Mesenchymal stem cell (in vitro differentiated cells and primary cell): ENCODE data around the gene TUBA3E.
"Not testable (repeated sequence)": the region's sequence is repeated elsewhere in the genome, so short reads cannot be mapped to it uniquely, and the experiment has no call there.

Experiments
- DNase-seq: peaks from one replicate; pipeline ENCODE4 v3.0.0-alpha.2; 2013
- H2AFZ ChIP-seq: one replicate; pipeline ENCODE4 v1.6.1; 2013; ENCODE audit warnings: low read depth, mild to moderate bottlenecking, control low read depth, inconsistent platforms, low read length, moderate library complexity
- H2AK5ac ChIP-seq: 2 replicates; pipeline ENCODE4 v1.6.1; 2013; ENCODE audit warnings: low read length, moderate library complexity, mild to moderate bottlenecking, inconsistent platforms; ENCODE audit not compliant: severe bottlenecking
- H2BK120ac ChIP-seq: one replicate; pipeline ENCODE4 v1.6.1; 2013; ENCODE audit warnings: low read depth, mild to moderate bottlenecking, inconsistent platforms, low read length, moderate library complexity
- H2BK12ac ChIP-seq, 2 experiments: one replicate each; pipeline ENCODE4 v1.6.1; 2013; ENCODE audit warnings: inconsistent platforms in 2 of 2, low read length in 2 of 2, mild to moderate bottlenecking in 2 of 2, moderate library complexity in 2 of 2, control low read depth in 1 of 2
- H2BK15ac ChIP-seq: one replicate; pipeline ENCODE4 v1.6.1; 2013; ENCODE audit warnings: mild to moderate bottlenecking, low read depth, inconsistent platforms; ENCODE audit not compliant: poor library complexity, severe bottlenecking
- H2BK5ac ChIP-seq: 2 replicates; pipeline ENCODE4 v1.6.1; 2013; ENCODE audit warnings: low read depth, mild to moderate bottlenecking, low read length, control low read depth, inconsistent platforms; ENCODE audit not compliant: poor library complexity, severe bottlenecking
- H3K14ac ChIP-seq, 2 experiments: one replicate each; pipeline ENCODE4 v1.6.1; 2013; ENCODE audit warnings: inconsistent platforms in 2 of 2, low read length in 2 of 2, control low read depth in 1 of 2, mild to moderate bottlenecking in 1 of 2, moderate library complexity in 1 of 2
- H3K18ac ChIP-seq, 2 experiments: one replicate each; pipeline ENCODE4 v1.6.1; 2013; ENCODE audit warnings: inconsistent platforms in 2 of 2, low read length in 2 of 2, control low read depth in 1 of 2, low read depth in 1 of 2, mild to moderate bottlenecking in 1 of 2
- H3K23ac ChIP-seq, 2 experiments: one replicate each; pipeline ENCODE4 v1.6.1; 2013; ENCODE audit warnings: inconsistent platforms in 2 of 2, low read length in 2 of 2, mild to moderate bottlenecking in 2 of 2, moderate library complexity in 2 of 2, control low read depth in 1 of 2
- H3K27ac ChIP-seq: 2 replicates; pipeline ENCODE4 v1.5.1; 2013; ENCODE audit warnings: mild to moderate bottlenecking, moderate library complexity, low read length, control low read depth, inconsistent platforms; ENCODE audit not compliant: poor library complexity, severe bottlenecking
- H3K27me3 ChIP-seq, 2 experiments: 2 replicates each; pipeline versions ENCODE4 v1.6.1 to v1.7.0; 2013; ENCODE audit warnings: low read length in 2 of 2, mild to moderate bottlenecking in 2 of 2, moderate library complexity in 2 of 2, control low read depth in 1 of 2, inconsistent platforms in 1 of 2; ENCODE audit not compliant: control insufficient read depth in 1 of 2, insufficient read depth in 1 of 2
- H3K36me3 ChIP-seq, 2 experiments: 2 replicates each; pipeline versions ENCODE4 v1.6.1 to v1.7.0; 2013; ENCODE audit warnings: low read length in 2 of 2, control low read depth in 1 of 2, inconsistent platforms in 1 of 2, low read depth in 1 of 2, mild to moderate bottlenecking in 1 of 2; ENCODE audit not compliant: insufficient read depth in 2 of 2, control insufficient read depth in 1 of 2
- H3K4ac ChIP-seq, 2 experiments: one replicate each; pipeline ENCODE4 v1.6.1; 2013; ENCODE audit warnings: inconsistent platforms in 2 of 2, low read length in 2 of 2, mild to moderate bottlenecking in 2 of 2, moderate library complexity in 2 of 2, control low read depth in 1 of 2, low read depth in 1 of 2
- H3K4me1 ChIP-seq: 2 replicates; pipeline ENCODE4 v1.6.1; 2013; ENCODE audit warnings: low read depth, low read length, control low read depth; ENCODE audit not compliant: control insufficient read depth, insufficient read depth
- H3K4me2 ChIP-seq: 2 replicates; pipeline ENCODE4 v1.6.1; 2013; ENCODE audit warnings: low read length, mild to moderate bottlenecking, inconsistent platforms; ENCODE audit not compliant: poor library complexity, severe bottlenecking
- H3K4me3 ChIP-seq, 2 experiments: 2 replicates each; pipeline versions ENCODE4 v1.5.1 to v1.7.0; 2013; ENCODE audit warnings: low read length in 2 of 2, mild to moderate bottlenecking in 2 of 2, control low read depth in 1 of 2, low read depth in 1 of 2; ENCODE audit not compliant: insufficient read depth in 1 of 2
- H3K79me1 ChIP-seq: replicated peaks from 2 replicates; pipeline ENCODE4 v1.6.1; 2013; ENCODE audit warnings: mild to moderate bottlenecking, control low read depth, low read length, inconsistent platforms; ENCODE audit not compliant: poor library complexity, severe bottlenecking
- H3K9ac ChIP-seq: 2 replicates; pipeline ENCODE4 v1.7.0; 2013; ENCODE audit warnings: mild to moderate bottlenecking, low read length, moderate library complexity
- H3K9me3 ChIP-seq: 2 replicates; pipeline ENCODE4 v1.7.0; 2013; ENCODE audit warnings: mild to moderate bottlenecking, low read length; ENCODE audit not compliant: control insufficient read depth
- H4K8ac ChIP-seq: one replicate; pipeline ENCODE4 v1.6.1; 2013; ENCODE audit warnings: inconsistent platforms, mild to moderate bottlenecking, low read length, moderate library complexity
- H4K91ac ChIP-seq: one replicate; pipeline ENCODE4 v1.6.1; 2013; ENCODE audit warnings: mild to moderate bottlenecking, low read length, inconsistent platforms
- WGBS: methylation state at CpG from one replicate; pipeline ENCODE4 v1.1.7; 2013; ENCODE audit warnings: mixed read lengths; 5-methylcytosine and 5-hydroxymethylcytosine counted together

The TUBA3E gene

GRCh38 chr2:130207051-130207450 is 8.8 kb upstream of the TUBA3E start:
- 95% methylated on average over 12 of the region's 13 CpGs for WGBS
- not testable (repeated sequence) for H4K91ac ChIP-seq, H3K4me3 ChIP-seq, H3K4me1 ChIP-seq, DNase-seq, H2AFZ ChIP-seq, H2BK15ac ChIP-seq, H3K23ac ChIP-seq, H2BK5ac ChIP-seq, H3K9ac ChIP-seq, H2AK5ac ChIP-seq, H3K79me1 ChIP-seq, H3K18ac ChIP-seq, H2BK12ac ChIP-seq, H3K9me3 ChIP-seq, H3K27ac ChIP-seq, H2BK120ac ChIP-seq, H3K27me3 ChIP-seq, H3K36me3 ChIP-seq, H3K4ac ChIP-seq, H4K8ac ChIP-seq, H3K14ac ChIP-seq, H3K4me2 ChIP-seq

GRCh38 chr2:130203150-130203549 is 4.9 kb upstream of the TUBA3E start:
- H3K23ac ChIP-seq, H3K14ac ChIP-seq, H3K4me3 ChIP-seq, DNase-seq, H3K4me2 ChIP-seq, H4K91ac ChIP-seq, H3K27ac ChIP-seq, H2BK120ac ChIP-seq, H3K4ac ChIP-seq, H2BK12ac ChIP-seq, H4K8ac ChIP-seq, H3K4me1 ChIP-seq, H2AK5ac ChIP-seq, H3K9me3 ChIP-seq, H3K9ac ChIP-seq, H3K27me3 ChIP-seq, H2BK15ac ChIP-seq, H3K79me1 ChIP-seq, H3K18ac ChIP-seq, H3K36me3 ChIP-seq, H2BK5ac ChIP-seq, H2AFZ ChIP-seq: not testable (repeated sequence)
- 86% methylated on average over 1 of the region's 3 CpGs for WGBS

GRCh38 chr2:130202518-130202917 is 4.3 kb upstream of the TUBA3E start:
- H3K4me3 ChIP-seq, H2BK120ac ChIP-seq, H2BK15ac ChIP-seq, H3K4ac ChIP-seq, H2AFZ ChIP-seq, H3K79me1 ChIP-seq, DNase-seq, H3K27me3 ChIP-seq, H4K8ac ChIP-seq, H3K27ac ChIP-seq, H3K9ac ChIP-seq, H3K18ac ChIP-seq, H2BK5ac ChIP-seq, H4K91ac ChIP-seq, H3K9me3 ChIP-seq, H3K4me1 ChIP-seq, H2BK12ac ChIP-seq, H3K4me2 ChIP-seq, H3K14ac ChIP-seq, H3K36me3 ChIP-seq, H2AK5ac ChIP-seq: not testable (repeated sequence)
- peak overlapping the region in 1 of 2 experiments; percentile 80 for H3K23ac ChIP-seq
- no CpG with 5 or more reads among the region's 7 CpGs for WGBS

DNA sequence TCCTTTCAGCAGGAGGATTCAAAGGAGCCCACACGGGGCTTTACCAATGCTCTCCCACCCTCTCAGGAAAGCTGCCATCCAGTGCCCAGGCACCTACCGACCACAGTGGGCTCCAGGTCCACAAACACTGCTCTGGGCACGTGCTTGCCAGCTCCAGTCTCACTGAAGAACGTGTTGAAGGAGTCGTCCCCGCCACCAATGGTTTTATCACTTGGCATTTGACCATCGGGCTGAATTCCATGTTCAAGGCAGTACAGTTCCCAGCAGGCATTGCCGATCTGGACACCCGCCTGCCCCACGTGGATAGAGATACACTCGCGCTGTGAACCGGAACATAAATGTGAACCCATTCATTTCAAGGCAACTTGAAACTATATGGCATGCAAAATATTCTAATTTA is 2.2 kb downstream of the TUBA3E start:
- not testable (repeated sequence) for DNase-seq, H3K36me3 ChIP-seq, H3K18ac ChIP-seq, H3K79me1 ChIP-seq, H4K91ac ChIP-seq, H3K4me2 ChIP-seq, H3K27ac ChIP-seq, H2BK5ac ChIP-seq, H3K4me1 ChIP-seq, H3K23ac ChIP-seq, H2AFZ ChIP-seq, H2AK5ac ChIP-seq, H3K4ac ChIP-seq, H3K27me3 ChIP-seq, H4K8ac ChIP-seq, H2BK120ac ChIP-seq, H2BK15ac ChIP-seq, H3K14ac ChIP-seq, H3K9ac ChIP-seq, H2BK12ac ChIP-seq, H3K4me3 ChIP-seq, H3K9me3 ChIP-seq
- WGBS, result 97% methylated on average over 4 of the region's 13 CpGs
